GM23248 (cell line): ENCODE results near the gene ENG. TPM values are rescaled to one million over a fixed set of nuclear protein-coding genes. Genes with fewer than 3 reads are reported as not detected.

Experiments used
- DNase-seq: peaks from one replicate; pipeline ENCODE4 v3.0.0-alpha.2; 2015
- H2AFZ ChIP-seq: fragments of 200-600 bp; sonication (generic); 2 replicates; pipeline ENCODE4 v1.6.1; 2016; ENCODE audit warnings: antibody characterized with exemption
- H3F3A ChIP-seq: fragments of 200-600 bp; sonication (generic); 2 replicates; pipeline ENCODE4 v1.6.1; 2016; ENCODE audit warnings: mild to moderate bottlenecking, antibody characterized with exemption, mixed run types; ENCODE audit not compliant: insufficient read depth
- H3K27ac ChIP-seq: fragments of 200-600 bp; sonication (generic); 2 replicates; pipeline ENCODE4 v1.5.1; 2016; ENCODE audit warnings: mild to moderate bottlenecking
- H3K27me3 ChIP-seq: fragments of 200-600 bp; sonication (generic); replicated peaks from 2 replicates; pipeline ENCODE4 v1.6.1; 2016; ENCODE audit warnings: mild to moderate bottlenecking; ENCODE audit not compliant: insufficient read depth
- H3K36me3 ChIP-seq: fragments of 200-600 bp; sonication (generic); 2 replicates; pipeline ENCODE4 v1.6.1; 2016; ENCODE audit warnings: low read depth, mild to moderate bottlenecking
- H3K4me1 ChIP-seq: fragments of 200-600 bp; sonication (generic); 2 replicates; pipeline ENCODE4 v1.6.1; 2016; ENCODE audit warnings: mild to moderate bottlenecking; ENCODE audit not compliant: insufficient read depth
- H3K4me2 ChIP-seq: fragments of 200-600 bp; sonication (generic); one replicate; pipeline ENCODE4 v1.6.1; 2016; ENCODE audit warnings: mild to moderate bottlenecking; ENCODE audit not compliant: unreplicated experiment
- H3K4me3 ChIP-seq: fragments of 200-600 bp; sonication (generic); 2 replicates; pipeline ENCODE4 v1.5.1; 2016; ENCODE audit warnings: mild to moderate bottlenecking
- H3K79me2 ChIP-seq: fragments of 200-600 bp; sonication (generic); 2 replicates; pipeline ENCODE4 v1.6.1; 2016; ENCODE audit warnings: mild to moderate bottlenecking; ENCODE audit not compliant: insufficient read depth
- H3K9ac ChIP-seq: fragments of 200-600 bp; sonication (generic); 2 replicates; pipeline ENCODE4 v1.6.1; 2016; ENCODE audit warnings: mild to moderate bottlenecking
- H3K9me2 ChIP-seq: fragments of 200-600 bp; sonication (generic); 2 replicates; pipeline ENCODE4 v1.6.1; 2016; ENCODE audit warnings: mixed run types, mild to moderate bottlenecking, moderate library complexity; ENCODE audit not compliant: insufficient read depth
- H3K9me3 ChIP-seq: fragments of 200-600 bp; sonication (generic); one replicate; pipeline ENCODE4 v1.6.1; 2017; ENCODE audit warnings: low read depth
- H4K20me1 ChIP-seq: fragments of 200-600 bp; sonication (generic); 2 replicates; pipeline ENCODE4 v1.6.0; 2016; ENCODE audit not compliant: insufficient read depth
- EZH2 ChIP-seq: fragments of 200-600 bp; sonication (generic); IDR thresholded peaks from 2 replicates; pipeline ENCODE4 v1.6.1; 2018; ENCODE audit warnings: antibody characterized with exemption, mild to moderate bottlenecking; ENCODE audit not compliant: insufficient read depth, poor library complexity, severe bottlenecking
- EZH2phosphoT487 ChIP-seq: fragments of 200-600 bp; sonication (generic); IDR thresholded peaks from 2 replicates; pipeline ENCODE4 v1.6.1; 2018; ENCODE audit warnings: antibody characterized with exemption, moderate library complexity, mild to moderate bottlenecking, low read depth; ENCODE audit not compliant: insufficient read depth
- WGBS, 2 experiments: methylation state at CpG; one replicate each; pipeline ENCODE4 v1.1.6; 2015 to 2017; ENCODE audit warnings: low lambda C conversion rate in 2 of 2, low coverage in 1 of 2; ENCODE audit errors: missing lambda C conversion rate in 2 of 2; 5-methylcytosine and 5-hydroxymethylcytosine counted together
- in situ Hi-C: fragments of 300-500 bp; cut with MboI; formaldehyde crosslinking; loops from 2 replicates; pipeline ENCODE4 v1.15.0; 2020
- polyA plus RNA-seq: library from polyadenylated mRNA; unstranded; fragments of >200 nt; fragmentation: Nextera tagmentation; extraction: Ambion mirVana; gene quantifications from 2 replicates; pipeline ENCODE4 v1.2.1, GENCODE V29; 2016
- total RNA-seq: library from RNA; depleted of rRNA; stranded (reverse); fragments of >200 nt; shearing (Covaris generic); gene quantifications from 2 replicates; pipeline ENCODE4 v1.2.3, GENCODE V29; 2014

Gene ENG
- total and polyA plus RNA-seq, 2 experiments from 2014 or later = 54.5 to 226 TPM

DNA sequence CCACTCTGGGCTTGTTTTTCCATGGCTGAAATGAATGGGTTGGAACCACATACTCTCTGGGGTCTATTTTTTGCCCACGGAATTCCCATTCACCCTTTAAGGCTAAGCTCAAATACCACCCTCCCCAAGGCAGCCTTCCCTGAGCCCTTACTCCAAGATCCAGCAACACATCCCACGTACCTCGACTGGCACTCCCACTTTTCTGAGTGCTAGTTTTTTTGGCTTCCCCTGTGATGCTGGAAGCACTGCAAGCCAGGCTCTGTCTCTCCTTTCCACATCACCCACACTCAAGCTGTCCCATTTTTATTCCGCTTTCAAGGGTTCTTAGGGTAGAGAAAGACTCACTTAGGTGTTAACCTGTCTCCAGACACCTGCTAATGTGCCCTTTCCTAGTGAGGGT is 38.9 kb upstream of the ENG start:
- Histone ChIP-seq H3F3A (peaks cover 5% of the 10 kb centered on the region; the same call in 1 of the 2 replicates), H3K4me3 (no peak overlapping the region), H3K36me3 (peaks cover 67% of the 10 kb centered on the region; the same call in 1 of the 2 replicates), H3K9me3 (no peaks in the 10 kb centered on the region), H3K79me2 (peaks cover 73% of the 10 kb centered on the region), H3K27me3 (no peaks in the 10 kb centered on the region), H2AFZ (no peak overlapping the region), H4K20me1 (no peaks in the 10 kb centered on the region), H3K9ac (no peak overlapping the region), H3K4me2 (no peak overlapping the region), H3K27ac (no peak overlapping the region), H3K9me2 (no peaks in the 10 kb centered on the region), H3K4me1 (peaks cover 11% of the 10 kb centered on the region)
- DNase-seq = no peak
- WGBS, 2 experiments = 99 to 100% methylated on average over 4 of the region's 4 CpGs
- TF ChIP-seq EZH2phosphoT487 (no peak), EZH2 (no peak)
- in situ Hi-C loops = no loop called here

DNA sequence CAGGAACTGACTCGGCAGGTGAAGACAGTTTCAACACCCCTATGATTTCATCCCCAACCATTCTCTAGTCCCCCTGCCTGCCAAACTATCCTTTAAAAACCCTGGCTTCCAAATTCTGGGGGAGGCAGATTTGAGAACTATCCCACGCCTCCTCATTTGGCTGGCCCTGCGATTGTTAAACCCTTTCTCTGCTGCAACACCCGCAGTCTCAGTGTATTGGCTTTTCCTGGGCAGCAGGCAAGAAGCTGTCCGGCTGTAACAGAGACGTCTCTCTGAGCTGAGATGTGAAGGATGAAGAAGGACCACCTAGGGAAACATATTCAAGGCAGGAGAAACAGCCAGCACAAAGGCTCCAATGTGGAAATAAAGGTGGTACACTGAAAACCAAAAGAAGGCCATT is 38.4 kb upstream of the ENG start:
- H3K79me2 ChIP-seq = peaks cover 73% of the 10 kb centered on the region
- H3K27ac ChIP-seq = no peak overlapping the region
- in situ Hi-C loops = no loop called here
- H3K4me2 ChIP-seq = no peak overlapping the region
- H3K9me3 ChIP-seq = no peaks in the 10 kb centered on the region
- TF ChIP-seq EZH2 (no peak), EZH2phosphoT487 (no peak)
- DNase-seq = no peak
- H3K9ac ChIP-seq = no peak overlapping the region
- peaks cover 10% of the 10 kb centered on the region for H3K4me1 ChIP-seq
- no peaks in the 10 kb centered on the region for H3K9me2 ChIP-seq
- H3K36me3 ChIP-seq = peaks cover 72% of the 10 kb centered on the region; the same call in 1 of the 2 replicates
- H3F3A ChIP-seq = peaks cover 3% of the 10 kb centered on the region; the same call in 1 of the 2 replicates
- 86 to 91% methylated on average over 6 of the region's 6 CpGs for WGBS, 2 experiments
- H3K27me3 ChIP-seq = no peaks in the 10 kb centered on the region
- no peak overlapping the region for H2AFZ ChIP-seq
- no peak overlapping the region for H3K4me3 ChIP-seq
- H4K20me1 ChIP-seq = no peaks in the 10 kb centered on the region

GRCh38 chr9:127890053-127890452 is 35.6 kb upstream of the ENG start:
- Histone ChIP-seq H3K9me2 (no peaks in the 10 kb centered on the region), H4K20me1 (no peaks in the 10 kb centered on the region), H3K27me3 (no peaks in the 10 kb centered on the region), H3K4me2 (no peak overlapping the region), H3K4me1 (no peaks in the 10 kb centered on the region), H3F3A (no peaks in the 10 kb centered on the region; the same call in 1 of the 2 replicates), H3K36me3 (peaks cover 82% of the 10 kb centered on the region; the same call in 1 of the 2 replicates), H3K79me2 (peaks cover 53% of the 10 kb centered on the region), H3K9ac (no peak overlapping the region), H2AFZ (no peak overlapping the region), H3K4me3 (no peak overlapping the region), H3K9me3 (no peaks in the 10 kb centered on the region), H3K27ac (no peak overlapping the region)
- in situ Hi-C loops = no loop called here
- peak; percentile 44 for DNase-seq
- TF ChIP-seq EZH2 = no peak
- WGBS, 2 experiments = 96 to 98% methylated on average over 3 of the region's 3 CpGs

DNA sequence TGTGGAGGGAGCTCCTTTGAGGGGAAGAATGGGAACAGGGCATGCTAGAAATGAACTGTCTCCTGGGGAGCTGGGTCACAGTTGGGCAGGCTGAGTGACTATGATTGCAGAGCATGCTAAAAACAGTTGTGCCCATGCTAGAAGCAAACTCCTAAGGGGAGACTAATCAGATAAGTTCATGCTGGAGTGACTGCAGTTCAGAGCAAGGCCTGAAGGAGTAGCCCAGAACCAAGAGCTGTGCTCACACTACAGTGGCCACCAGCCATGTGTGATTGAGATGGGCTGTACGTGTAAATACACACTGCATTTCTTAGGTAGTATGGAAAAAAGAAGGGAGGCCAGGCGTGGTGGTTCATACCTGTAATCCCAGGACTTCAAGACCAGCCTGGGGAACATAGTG is 33.3 kb upstream of the ENG start:
- in situ Hi-C loops = no loop called here
- H2AFZ ChIP-seq = no peak overlapping the region
- H3K36me3 ChIP-seq = peaks cover 59% of the 10 kb centered on the region; the same call in 1 of the 2 replicates
- no peaks in the 10 kb centered on the region; the same call in 1 of the 2 replicates for H3F3A ChIP-seq
- H3K79me2 ChIP-seq = peaks cover 38% of the 10 kb centered on the region
- no peak overlapping the region for H3K4me2 ChIP-seq
- TF ChIP-seq EZH2 = no peak
- TF ChIP-seq EZH2phosphoT487 = no peak
- no peaks in the 10 kb centered on the region for H3K4me1 ChIP-seq
- H3K4me3 ChIP-seq = no peak overlapping the region
- 74 to 83% methylated on average over 2 of the region's 2 CpGs for WGBS, 2 experiments
- no peaks in the 10 kb centered on the region for H3K27me3 ChIP-seq
- H3K27ac ChIP-seq = no peak overlapping the region
- no peaks in the 10 kb centered on the region for H4K20me1 ChIP-seq
- no peak overlapping the region for H3K9ac ChIP-seq
- no peaks in the 10 kb centered on the region for H3K9me3 ChIP-seq
- DNase-seq = peak; percentile 49
- no peaks in the 10 kb centered on the region for H3K9me2 ChIP-seq

GRCh38 chr9:127886401-127886972 is 32.0 kb upstream of the ENG start:
- no peak overlapping the region for H3K27ac ChIP-seq
- H2AFZ ChIP-seq = no peak overlapping the region
- no peak overlapping the region for H3K4me2 ChIP-seq
- no peaks in the 10 kb centered on the region for H3K9me2 ChIP-seq
- H3F3A ChIP-seq = no peaks in the 10 kb centered on the region; the same call in 1 of the 2 replicates
- TF ChIP-seq EZH2phosphoT487 (no peak), EZH2 (no peak)
- in situ Hi-C loops = no loop called here
- no peaks in the 10 kb centered on the region for H3K9me3 ChIP-seq
- WGBS, 2 experiments = 95% methylated on average over 18 of the region's 18 CpGs
- H3K27me3 ChIP-seq = no peaks in the 10 kb centered on the region
- no peak overlapping the region for H3K9ac ChIP-seq
- H3K4me3 ChIP-seq = no peak overlapping the region
- peaks cover 30% of the 10 kb centered on the region for H3K79me2 ChIP-seq
- peaks cover 50% of the 10 kb centered on the region; the same call in 1 of the 2 replicates for H3K36me3 ChIP-seq
- H4K20me1 ChIP-seq = no peaks in the 10 kb centered on the region
- DNase-seq = peak; percentile 30
- H3K4me1 ChIP-seq = no peaks in the 10 kb centered on the region
